SU-DHL-6 (cell line): ENCODE measurements around the gene REG4.

ENCODE experiments used
- H2AFZ ChIP-seq: fragments of 200-600 bp; sonication (generic); 2 replicates; pipeline ENCODE4 v1.6.1; 2014; ENCODE audit warnings: low read depth, mild to moderate bottlenecking, moderate library complexity, mixed read lengths, antibody characterized with exemption, low read length; ENCODE audit not compliant: severe bottlenecking
- H3F3A ChIP-seq: fragments of 200-600 bp; shearing (Covaris generic); 2 replicates; pipeline ENCODE4 v1.6.0; 2016; ENCODE audit warnings: antibody characterized with exemption, mild to moderate bottlenecking; ENCODE audit not compliant: insufficient read depth
- H3K27ac ChIP-seq: fragments of 200-600 bp; sonication (generic); 2 replicates; pipeline ENCODE4 v1.5.1; 2016; ENCODE audit warnings: low read depth, mild to moderate bottlenecking, low read length, moderate library complexity, mixed read lengths
- H3K27me3 ChIP-seq: fragments of 200-600 bp; sonication (generic), shearing (Covaris generic); 2 replicates; pipeline ENCODE4 v1.6.0; 2014; ENCODE audit warnings: mild to moderate bottlenecking, low read length
- H3K36me3 ChIP-seq: fragments of 200-600 bp; sonication (generic); 2 replicates; pipeline ENCODE4 v1.6.1; 2014; ENCODE audit warnings: mild to moderate bottlenecking, low read length, mixed read lengths
- H3K4me2 ChIP-seq: fragments of 300-600, 200-600 bp; shearing (Covaris generic), sonication (generic); 2 replicates; pipeline ENCODE4 v1.6.0; 2014; ENCODE audit warnings: low read length, low read depth, mild to moderate bottlenecking; ENCODE audit not compliant: poor library complexity, severe bottlenecking
- H3K4me3 ChIP-seq: fragments of 200-600 bp; sonication (generic); 2 replicates; pipeline ENCODE4 v1.5.1; 2014; ENCODE audit warnings: antibody characterized with exemption, low read length, mild to moderate bottlenecking, mixed read lengths; ENCODE audit not compliant: insufficient read depth, poor library complexity, severe bottlenecking
- H3K79me2 ChIP-seq: fragments of 200-600 bp; sonication (generic); 2 replicates; pipeline ENCODE4 v1.6.1; 2014; ENCODE audit warnings: mild to moderate bottlenecking, low read length, moderate library complexity; ENCODE audit not compliant: insufficient read depth
- H3K9ac ChIP-seq: fragments of 200-600 bp; sonication (generic); 2 replicates; pipeline ENCODE4 v1.7.0; 2014; ENCODE audit warnings: mild to moderate bottlenecking, low read length
- H3K9me2 ChIP-seq: fragments of 200-600 bp; sonication (generic); replicated peaks from 2 replicates; pipeline ENCODE4 v1.6.1; 2014; ENCODE audit warnings: low read length; ENCODE audit not compliant: insufficient read depth
- H3K9me3 ChIP-seq: fragments of 200-600 bp; sonication (generic); 2 replicates; pipeline ENCODE4 v1.6.1; 2014; ENCODE audit warnings: low read length, mixed read lengths; ENCODE audit not compliant: insufficient read depth
- H4K20me1 ChIP-seq: fragments of 200-600 bp; sonication (generic); 2 replicates; pipeline ENCODE4 v1.6.1; 2014; ENCODE audit warnings: low read depth, mild to moderate bottlenecking, antibody characterized with exemption, low read length, moderate library complexity, mixed read lengths
- CTCF ChIP-seq: fragments of 200-600 bp; sonication (generic); IDR thresholded peaks from one replicate; pipeline ENCODE4 v1.5.1; 2017; ENCODE audit warnings: antibody characterized with exemption, mild to moderate bottlenecking, low read length, moderate library complexity; ENCODE audit not compliant: insufficient read depth, poor library complexity, severe bottlenecking
- EZH2phosphoT487 ChIP-seq: fragments of 200-600 bp; sonication (generic), shearing (Covaris generic); conservative IDR thresholded peaks from 2 replicates; pipeline ENCODE4 v1.6.1; 2018; ENCODE audit warnings: mild to moderate bottlenecking, antibody characterized with exemption, low read length, moderate library complexity, mixed read lengths

The REG4 gene

GRCh38 chr1:119744598-119744942 lies 66.7 kb downstream of the REG4 start:
- no peak for TF ChIP-seq EZH2phosphoT487
- TF ChIP-seq CTCF, result no peak
- no peak overlapping the region for H3K27ac ChIP-seq

More at GRCh38 chr1:119744598-119744942, 66.7 kb downstream of the REG4 start:
- H3K9me3 ChIP-seq, result no peaks in the 10 kb centered on the region
- no peaks in the 10 kb centered on the region for H3K9me2 ChIP-seq
- no peaks in the 10 kb centered on the region for H3K79me2 ChIP-seq
- H4K20me1 ChIP-seq, result no peaks in the 10 kb centered on the region
- H2AFZ ChIP-seq, result no peak overlapping the region
- no peaks in the 10 kb centered on the region for H3K36me3 ChIP-seq
- H3K4me3 ChIP-seq, result no peak overlapping the region
- 0 out of 2 replicates have a peak, but pooled peaks cover 8% of the 10 kb centered on the region for H3F3A ChIP-seq
- no peaks in the 10 kb centered on the region for H3K27me3 ChIP-seq
- no peak overlapping the region for H3K9ac ChIP-seq
- no peak overlapping the region for H3K4me2 ChIP-seq
